GM12864 (cell line): ENCODE measurements around the gene MAP3K2.

Source experiments
- DNase-seq: peaks from one replicate; pipeline ENCODE4 v3.0.0-alpha.2; 2011; ENCODE audit warnings: low read depth
- H3K4me3 ChIP-seq: 2 replicates; pipeline ENCODE4 v1.5.1; 2011; ENCODE audit warnings: mild to moderate bottlenecking, low read depth, low read length, control low read depth
- TF ChIP-seq, protein P1 (sequence below): IDR thresholded peaks from 2 replicates; pipeline ENCODE4 v1.5.1; 2011; ENCODE audit warnings: low read depth, mild to moderate bottlenecking, moderate library complexity, low read length, control low read depth, inconsistent platforms; ENCODE audit errors: missing control alignments

MAP3K2 gene

DNA sequence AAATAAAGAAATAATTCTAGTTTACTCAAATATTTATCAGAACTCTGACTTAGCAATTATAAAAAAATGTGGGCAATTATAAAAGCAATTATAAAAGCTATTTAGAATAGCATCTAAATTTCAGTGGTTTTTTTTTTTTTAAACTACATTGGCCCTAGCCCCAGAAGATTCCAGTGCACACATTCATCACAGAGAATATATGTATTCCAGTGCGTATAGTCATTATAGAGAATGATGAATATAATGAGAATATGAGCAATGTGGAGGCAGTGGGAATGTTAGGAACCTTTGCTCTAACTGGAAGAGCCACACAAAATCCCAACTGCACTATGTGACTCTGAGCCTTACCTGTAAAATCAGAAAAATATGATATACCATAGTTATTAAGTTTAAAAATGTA lies 10.5 kb downstream of the MAP3K2 start:
- TF ChIP-seq, protein P1, sequence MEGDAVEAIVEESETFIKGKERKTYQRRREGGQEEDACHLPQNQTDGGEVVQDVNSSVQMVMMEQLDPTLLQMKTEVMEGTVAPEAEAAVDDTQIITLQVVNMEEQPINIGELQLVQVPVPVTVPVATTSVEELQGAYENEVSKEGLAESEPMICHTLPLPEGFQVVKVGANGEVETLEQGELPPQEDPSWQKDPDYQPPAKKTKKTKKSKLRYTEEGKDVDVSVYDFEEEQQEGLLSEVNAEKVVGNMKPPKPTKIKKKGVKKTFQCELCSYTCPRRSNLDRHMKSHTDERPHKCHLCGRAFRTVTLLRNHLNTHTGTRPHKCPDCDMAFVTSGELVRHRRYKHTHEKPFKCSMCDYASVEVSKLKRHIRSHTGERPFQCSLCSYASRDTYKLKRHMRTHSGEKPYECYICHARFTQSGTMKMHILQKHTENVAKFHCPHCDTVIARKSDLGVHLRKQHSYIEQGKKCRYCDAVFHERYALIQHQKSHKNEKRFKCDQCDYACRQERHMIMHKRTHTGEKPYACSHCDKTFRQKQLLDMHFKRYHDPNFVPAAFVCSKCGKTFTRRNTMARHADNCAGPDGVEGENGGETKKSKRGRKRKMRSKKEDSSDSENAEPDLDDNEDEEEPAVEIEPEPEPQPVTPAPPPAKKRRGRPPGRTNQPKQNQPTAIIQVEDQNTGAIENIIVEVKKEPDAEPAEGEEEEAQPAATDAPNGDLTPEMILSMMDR: no peak
- H3K4me3 ChIP-seq: no peak overlapping the region
- no peak for DNase-seq

DNA sequence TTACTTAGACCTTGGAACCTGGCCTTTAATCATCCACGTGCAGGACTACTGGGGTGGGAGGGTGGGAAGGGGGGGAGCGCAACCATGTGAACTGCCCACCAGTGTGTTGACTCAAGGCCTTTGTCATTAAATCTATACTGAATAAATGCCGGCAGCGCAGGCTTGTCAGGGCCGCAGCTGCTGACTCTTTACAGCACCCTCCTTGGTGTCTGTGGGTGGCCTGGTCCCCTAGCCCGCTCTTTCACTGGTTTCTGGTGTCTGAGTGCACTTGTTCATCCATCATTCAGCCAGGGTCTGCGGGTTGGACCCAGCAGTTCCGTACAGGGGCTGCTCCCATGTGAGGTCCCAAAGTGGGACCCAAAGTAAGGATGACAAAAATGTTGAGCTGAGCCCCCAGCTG lies 11.5 kb downstream of the MAP3K2 start:
- TF ChIP-seq, protein P1: no peak
- no peak overlapping the region for H3K4me3 ChIP-seq
- no peak for DNase-seq

DNA sequence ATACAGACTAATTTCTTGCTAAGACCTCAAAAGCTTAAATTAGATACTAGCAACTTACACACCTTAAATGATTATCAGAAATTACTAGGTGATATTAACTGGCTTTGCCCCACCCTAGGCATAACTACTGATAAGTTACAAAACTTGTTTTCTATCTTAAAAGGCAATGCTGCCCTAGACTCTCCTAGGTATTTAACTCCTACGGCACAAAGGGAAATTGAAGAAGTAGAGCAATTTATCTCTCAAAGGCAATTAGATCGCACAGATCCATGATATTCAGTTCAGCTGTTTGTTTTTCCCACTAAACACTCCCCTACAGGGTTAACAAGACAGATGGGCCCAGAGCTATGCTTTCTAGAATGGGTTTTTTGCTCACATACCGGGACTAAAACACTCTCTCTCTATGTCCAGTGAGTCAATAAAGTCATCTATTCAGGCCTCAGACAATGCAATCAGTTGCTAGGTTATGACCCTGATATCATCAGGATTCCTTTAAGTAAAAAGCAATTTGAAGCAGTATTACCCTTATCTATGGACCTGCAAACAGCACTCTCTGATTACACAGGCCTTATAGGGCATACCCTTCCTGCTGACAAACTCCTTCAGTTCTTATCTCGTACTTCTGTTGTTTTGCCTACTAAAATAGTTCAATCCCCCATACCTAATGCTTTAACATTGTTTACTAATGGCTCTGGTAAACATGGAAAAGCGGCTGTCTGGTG lies 14.3 kb downstream of the MAP3K2 start:
- H3K4me3 ChIP-seq: no peak overlapping the region
- DNase-seq: no peak
- TF ChIP-seq, protein P1: no peak

DNA sequence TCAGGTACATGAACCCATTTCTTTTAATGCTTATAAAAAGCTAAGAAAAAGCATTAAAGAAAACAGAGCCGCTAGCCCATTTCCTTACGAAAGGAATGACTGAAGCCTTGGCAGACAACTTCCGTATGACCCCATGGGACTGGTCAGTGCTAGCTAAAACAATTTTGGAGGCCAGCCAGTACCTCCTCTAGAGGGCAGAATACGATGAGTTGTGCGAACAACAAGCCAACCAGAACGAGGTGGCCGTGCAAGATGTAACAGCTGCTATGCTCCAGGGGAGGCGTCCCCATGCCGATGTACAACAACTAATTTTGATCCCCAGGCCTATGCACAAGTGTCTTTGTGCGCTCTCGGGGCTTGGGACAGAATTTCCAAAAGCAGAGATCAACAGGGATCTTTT lies 16.7 kb downstream of the MAP3K2 start:
- H3K4me3 ChIP-seq: no peak overlapping the region
- TF ChIP-seq, protein P1: no peak
- DNase-seq: no peak

DNA sequence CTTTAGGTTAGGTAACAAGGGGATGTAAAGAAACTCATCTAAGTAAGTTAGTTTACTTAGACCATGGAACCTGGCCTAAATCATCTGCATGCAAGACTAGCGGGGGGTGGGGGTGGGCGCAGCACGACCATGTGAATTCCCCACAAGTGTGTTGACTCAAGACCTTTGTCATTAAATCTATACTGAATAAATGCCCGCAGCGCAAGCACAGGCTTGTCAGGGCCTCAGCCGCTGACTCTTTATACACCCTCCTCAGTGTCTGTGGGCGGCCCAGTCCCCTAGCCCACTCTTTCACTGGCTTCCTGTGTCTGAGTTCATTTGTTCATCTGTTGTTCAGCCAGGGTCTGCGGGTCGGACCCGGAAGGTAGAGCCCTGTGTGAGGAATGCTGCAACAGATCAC lies 17.8 kb downstream of the MAP3K2 start:
- TF ChIP-seq, protein P1: no peak
- DNase-seq: no peak

DNA sequence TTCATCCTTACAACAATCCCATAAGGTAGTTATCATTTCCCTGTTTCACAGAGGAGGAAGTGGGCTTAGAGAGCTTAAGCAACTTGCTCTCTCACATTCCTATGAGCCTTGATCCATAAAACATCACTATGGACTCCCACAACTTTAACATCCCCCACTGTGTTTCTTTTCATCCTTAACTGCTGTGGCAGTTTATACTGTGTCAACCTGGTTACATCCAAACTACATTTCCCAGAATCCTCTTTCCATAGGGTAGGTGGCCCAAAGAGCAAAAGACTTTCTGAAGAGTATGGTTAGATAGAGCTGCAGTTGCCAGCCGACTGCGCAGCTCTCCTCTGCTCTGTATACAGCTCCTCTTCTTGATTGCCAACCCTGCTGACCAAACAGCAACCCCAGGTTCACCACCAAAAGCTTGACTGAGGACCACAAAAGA lies 22.5 kb downstream of the MAP3K2 start:
- H3K4me3 ChIP-seq: no peak overlapping the region
- DNase-seq: no peak
- TF ChIP-seq, protein P1: no peak

More for the DNA sequence above, 17.8 kb downstream of the MAP3K2 start:
- no peak overlapping the region for H3K4me3 ChIP-seq

DNA sequence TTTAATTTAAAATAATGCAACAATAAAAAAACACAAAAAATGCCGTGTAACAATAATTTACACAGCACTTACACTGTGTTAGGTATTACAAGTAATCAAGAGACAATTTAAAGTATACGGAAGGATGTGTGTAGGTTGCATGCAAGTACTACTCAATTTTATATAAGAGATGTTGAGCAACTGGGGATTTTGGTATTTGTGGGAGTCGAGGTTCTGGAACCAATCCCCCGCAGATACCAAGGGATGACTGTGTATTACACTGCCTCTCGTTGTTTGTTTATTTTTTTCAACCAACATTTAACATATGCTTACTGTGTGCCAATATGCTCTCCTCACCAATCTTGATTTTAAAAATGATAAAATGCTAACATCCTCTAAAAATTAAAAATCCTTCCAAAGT lies 24.8 kb downstream of the MAP3K2 start:
- DNase-seq: no peak
- TF ChIP-seq, protein P1: no peak
- no peak overlapping the region for H3K4me3 ChIP-seq
